ENCODE measurements around the gene YBEY. TPM values are rescaled to one million over a fixed set of nuclear protein-coding genes. Genes with fewer than 3 reads are reported as not detected.
"Not testable (repeated sequence)": the region's sequence is repeated elsewhere in the genome, so short reads cannot be mapped to it uniquely, and the experiment has no call there.

Gene YBEY
- total RNA-seq, 1 donor from 2014 or later: 32.9 TPM

GRCh38 chr21:46295996-46296752 is 10.0 kb downstream of the YBEY start:
- peak overlapping the region; percentile 60 for H3K27ac ChIP-seq (ENCODE audit: low read depth, low read length)
- H3K4me1 ChIP-seq (ENCODE audit: control insufficient read depth in 3 of 3, insufficient read depth in 3 of 3, low read length in 3 of 3): peaks cover 7 to 14% (median 12%) of the 10 kb centered on the region in 3 donors
- H3K9me3 ChIP-seq (ENCODE audit: control insufficient read depth in 3 of 3, low read length in 3 of 3): no peaks in the 10 kb centered on the region
- H3K4me3 ChIP-seq (ENCODE audit: low read length in 3 of 3): no peak overlapping the region
- peaks cover 9 to 13% (median 10%) of the 10 kb centered on the region in 3 donors for H3K36me3 ChIP-seq (ENCODE audit: control insufficient read depth in 3 of 3, insufficient read depth in 3 of 3, low read length in 3 of 3)
- H3K9ac ChIP-seq (ENCODE audit: low read depth in 1 of 3, low read length in 3 of 3): peak overlapping the region in 1 of 3 donors; percentile 8
- H3K27me3 ChIP-seq (ENCODE audit: control insufficient read depth in 3 of 3, insufficient read depth in 3 of 3, low read length in 3 of 3): peaks cover 5 to 19% (median 9%) of the 10 kb centered on the region in 3 donors

DNA sequence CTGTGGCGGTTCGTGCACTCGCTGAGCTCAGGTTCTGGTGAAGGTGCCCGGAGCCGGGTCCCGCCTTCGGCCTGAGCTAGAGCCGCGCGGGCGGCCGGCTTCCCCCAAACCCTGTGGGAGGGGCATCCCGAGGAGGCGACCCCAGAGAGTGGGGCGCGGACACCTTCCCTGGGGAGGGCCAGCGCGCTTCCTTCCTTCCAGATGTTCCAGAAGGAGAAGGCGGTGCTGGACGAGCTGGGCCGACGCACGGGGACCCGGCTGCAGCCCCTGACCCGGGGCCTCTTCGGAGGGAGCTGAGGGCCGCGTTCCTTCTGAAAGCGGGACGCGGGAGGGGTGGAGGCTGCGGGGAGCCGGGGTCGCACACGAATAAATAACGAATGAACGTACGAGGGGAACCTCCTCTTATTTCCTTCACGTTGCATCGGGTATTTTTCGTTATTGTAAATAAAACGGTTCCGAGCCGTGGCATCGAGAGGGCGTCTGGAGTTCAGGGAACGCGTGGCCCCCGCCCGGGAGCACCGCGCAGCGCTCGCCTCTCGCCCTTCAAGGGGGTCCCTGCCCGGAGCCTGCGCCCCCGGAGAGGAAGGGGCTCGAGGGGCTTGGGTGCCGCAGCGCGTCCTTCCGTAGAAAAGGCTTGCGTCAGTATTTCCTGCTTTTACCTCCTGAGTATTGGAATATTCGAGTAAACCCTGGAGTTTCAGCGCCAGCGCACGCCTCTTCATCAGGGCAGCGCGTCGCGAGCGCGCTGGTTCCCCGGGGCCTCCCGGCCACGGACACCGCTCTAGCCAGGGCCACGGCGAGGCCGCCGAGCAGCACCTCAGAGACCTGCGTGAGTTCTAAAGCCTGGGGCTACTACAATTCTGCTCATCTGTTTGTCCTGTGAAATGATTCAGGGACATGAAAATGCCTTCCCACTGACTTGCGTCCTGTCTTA is 11.5 kb downstream of the YBEY start:
- Histone ChIP-seq H3K4me1 (ENCODE audit: control insufficient read depth in 3 of 3, insufficient read depth in 3 of 3, low read length in 3 of 3) (peaks cover 7 to 14% (median 12%) of the 10 kb centered on the region in 3 donors), H3K9ac (ENCODE audit: low read depth in 1 of 3, low read length in 3 of 3) (peak overlapping the region; percentile 56 to 74 (median 61)), H3K36me3 (ENCODE audit: control insufficient read depth in 3 of 3, insufficient read depth in 3 of 3, low read length in 3 of 3) (peaks cover 2 to 5% (median 3%) of the 10 kb centered on the region in 3 donors)

GRCh38 chr21:46299167-46299566 is 13.0 kb downstream of the YBEY start:
- Histone ChIP-seq H3K9ac (ENCODE audit: low read depth in 1 of 3, low read length in 3 of 3) (no peak overlapping the region), H3K27me3 (ENCODE audit: control insufficient read depth in 3 of 3, insufficient read depth in 3 of 3, low read length in 3 of 3) (peaks cover 5 to 19% (median 9%) of the 10 kb centered on the region in 3 donors), H3K36me3 (ENCODE audit: control insufficient read depth in 3 of 3, insufficient read depth in 3 of 3, low read length in 3 of 3) (peaks cover 2 to 5% (median 3%) of the 10 kb centered on the region in 3 donors), H3K4me1 (ENCODE audit: control insufficient read depth in 3 of 3, insufficient read depth in 3 of 3, low read length in 3 of 3) (peaks cover 7 to 14% (median 12%) of the 10 kb centered on the region in 3 donors), H3K9me3 (ENCODE audit: control insufficient read depth in 3 of 3, low read length in 3 of 3) (no peaks in the 10 kb centered on the region), H3K4me3 (ENCODE audit: low read length in 3 of 3) (no peak overlapping the region), H3K27ac (ENCODE audit: low read depth, low read length) (no peak overlapping the region)

More for the DNA sequence above, 11.5 kb downstream of the YBEY start:
- H3K27ac ChIP-seq (ENCODE audit: low read depth, low read length): peak overlapping the region; percentile 36
- peaks cover 5 to 19% (median 9%) of the 10 kb centered on the region in 3 donors for H3K27me3 ChIP-seq (ENCODE audit: control insufficient read depth in 3 of 3, insufficient read depth in 3 of 3, low read length in 3 of 3)
- peak overlapping the region; percentile 51 to 68 (median 60) for H3K4me3 ChIP-seq (ENCODE audit: low read length in 3 of 3)
- no peaks in the 10 kb centered on the region for H3K9me3 ChIP-seq (ENCODE audit: control insufficient read depth in 3 of 3, low read length in 3 of 3)

GRCh38 chr21:46301759-46302158 is 15.6 kb downstream of the YBEY start:
- Histone ChIP-seq H3K27ac (ENCODE audit: low read depth, low read length) (no peak overlapping the region), H3K9me3 (ENCODE audit: control insufficient read depth in 3 of 3, low read length in 3 of 3) (no peaks in the 10 kb centered on the region), H3K4me3 (ENCODE audit: low read length in 3 of 3) (no peak overlapping the region), H3K36me3 (ENCODE audit: control insufficient read depth in 3 of 3, insufficient read depth in 3 of 3, low read length in 3 of 3) (peaks cover 8 to 10% (median 9%) of the 10 kb centered on the region in 3 donors), H3K27me3 (ENCODE audit: control insufficient read depth in 3 of 3, insufficient read depth in 3 of 3, low read length in 3 of 3) (peaks cover 5 to 16% (median 9%) of the 10 kb centered on the region in 3 donors), H3K4me1 (ENCODE audit: control insufficient read depth in 3 of 3, insufficient read depth in 3 of 3, low read length in 3 of 3) (peaks cover 6 to 8% (median 7%) of the 10 kb centered on the region in 3 donors), H3K9ac (ENCODE audit: low read depth in 1 of 3, low read length in 3 of 3) (no peak overlapping the region)

- no peak overlapping the region for H3K27ac ChIP-seq (ENCODE audit: low read depth, low read length)
- no peaks in the 10 kb centered on the region for H3K4me1 ChIP-seq (ENCODE audit: control insufficient read depth in 3 of 3, insufficient read depth in 3 of 3, low read length in 3 of 3)
- H3K27me3 ChIP-seq (ENCODE audit: control insufficient read depth in 3 of 3, insufficient read depth in 3 of 3, low read length in 3 of 3): peaks cover under 1 to 2% (median 1%) of the 10 kb centered on the region in 3 donors
- H3K9me3 ChIP-seq (ENCODE audit: control insufficient read depth in 3 of 3, low read length in 3 of 3): no peaks in the 10 kb centered on the region
- H3K9ac ChIP-seq (ENCODE audit: low read depth in 1 of 3, low read length in 3 of 3): no peak overlapping the region
- H3K36me3 ChIP-seq (ENCODE audit: control insufficient read depth in 3 of 3, insufficient read depth in 3 of 3, low read length in 3 of 3): peaks cover 6 to 10% (median 7%) of the 10 kb centered on the region in 3 donors
- no peak overlapping the region for H3K4me3 ChIP-seq (ENCODE audit: low read length in 3 of 3)
These were observed 18.3 kb downstream of the YBEY start for GRCh38 chr21:46304437-46304836.

GRCh38 chr21:46304955-46305354 is 18.8 kb downstream of the YBEY start:
- Histone ChIP-seq H3K36me3 (ENCODE audit: control insufficient read depth in 3 of 3, insufficient read depth in 3 of 3, low read length in 3 of 3) (peaks cover 5 to 10% (median 6%) of the 10 kb centered on the region in 3 donors), H3K4me3 (ENCODE audit: low read length in 3 of 3) (no peak overlapping the region), H3K9ac (ENCODE audit: low read depth in 1 of 3, low read length in 3 of 3) (no peak overlapping the region), H3K27ac (ENCODE audit: low read depth, low read length) (no peak overlapping the region), H3K9me3 (ENCODE audit: control insufficient read depth in 3 of 3, low read length in 3 of 3) (no peaks in the 10 kb centered on the region), H3K27me3 (ENCODE audit: control insufficient read depth in 3 of 3, insufficient read depth in 3 of 3, low read length in 3 of 3) (no peaks in the 10 kb centered on the region), H3K4me1 (ENCODE audit: control insufficient read depth in 3 of 3, insufficient read depth in 3 of 3, low read length in 3 of 3) (no peaks in the 10 kb centered on the region)

DNA sequence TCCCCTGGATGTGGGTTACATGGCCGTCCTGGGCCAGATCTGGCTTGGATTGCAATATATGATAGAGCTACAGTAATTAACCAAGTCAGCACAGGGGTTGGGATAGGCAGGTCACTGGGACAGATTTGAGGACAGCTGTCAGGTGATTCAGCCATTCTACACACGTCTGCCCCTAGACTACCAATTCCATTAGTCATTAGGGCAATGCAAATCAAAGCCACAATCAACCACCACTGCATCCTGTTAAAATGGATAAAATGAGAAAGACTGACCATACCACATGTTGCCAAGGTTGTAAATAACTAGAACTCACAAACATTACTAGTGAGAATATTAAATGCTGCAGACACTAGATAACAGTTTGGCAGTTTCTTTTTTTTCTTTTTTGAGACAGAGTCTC is 21.5 kb downstream of the YBEY start:
- H3K4me1 ChIP-seq (ENCODE audit: control insufficient read depth in 3 of 3, insufficient read depth in 3 of 3, low read length in 3 of 3): no peaks in the 10 kb centered on the region
- H3K36me3 ChIP-seq (ENCODE audit: control insufficient read depth in 3 of 3, insufficient read depth in 3 of 3, low read length in 3 of 3): peaks cover 4 to 7% (median 5%) of the 10 kb centered on the region in 3 donors
- no peaks in the 10 kb centered on the region for H3K9me3 ChIP-seq (ENCODE audit: control insufficient read depth in 3 of 3, low read length in 3 of 3)
- H3K27me3 ChIP-seq (ENCODE audit: control insufficient read depth in 3 of 3, insufficient read depth in 3 of 3, low read length in 3 of 3): no peaks in the 10 kb centered on the region
- H3K27ac ChIP-seq (ENCODE audit: low read depth, low read length): no peak overlapping the region
- no peak overlapping the region for H3K4me3 ChIP-seq (ENCODE audit: low read length in 3 of 3)
- no peak overlapping the region for H3K9ac ChIP-seq (ENCODE audit: low read depth in 1 of 3, low read length in 3 of 3)

DNA sequence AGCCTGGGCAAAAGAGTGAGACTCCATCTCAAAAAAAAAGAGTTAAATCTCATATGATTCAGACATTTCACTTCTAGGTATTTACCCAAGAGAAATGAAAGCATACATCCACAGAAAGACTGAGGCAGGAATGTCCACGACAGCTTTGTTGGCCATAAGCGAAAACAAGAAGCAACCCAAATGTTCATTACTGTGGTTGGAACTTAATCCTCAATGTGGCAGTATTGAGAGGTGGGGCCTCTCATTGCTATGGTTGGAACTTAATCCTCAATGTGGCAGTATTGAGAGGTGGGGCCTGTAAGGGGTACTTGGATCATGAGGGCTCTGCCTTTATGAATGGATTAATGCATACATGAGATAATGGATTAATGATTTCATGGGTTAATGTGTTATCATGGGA is 22.3 kb downstream of the YBEY start:
- Histone ChIP-seq H3K27me3 (ENCODE audit: control insufficient read depth in 3 of 3, insufficient read depth in 3 of 3, low read length in 3 of 3) (no peaks in the 10 kb centered on the region), H3K27ac (ENCODE audit: low read depth, low read length) (no peak overlapping the region), H3K36me3 (ENCODE audit: control insufficient read depth in 3 of 3, insufficient read depth in 3 of 3, low read length in 3 of 3) (peaks cover 4 to 7% (median 5%) of the 10 kb centered on the region in 3 donors), H3K9ac (ENCODE audit: low read depth in 1 of 3, low read length in 3 of 3) (no peak overlapping the region), H3K9me3 (ENCODE audit: control insufficient read depth in 3 of 3, low read length in 3 of 3) (no peaks in the 10 kb centered on the region), H3K4me3 (ENCODE audit: low read length in 3 of 3) (no peak overlapping the region), H3K4me1 (ENCODE audit: control insufficient read depth in 3 of 3, insufficient read depth in 3 of 3, low read length in 3 of 3) (no peaks in the 10 kb centered on the region)

DNA sequence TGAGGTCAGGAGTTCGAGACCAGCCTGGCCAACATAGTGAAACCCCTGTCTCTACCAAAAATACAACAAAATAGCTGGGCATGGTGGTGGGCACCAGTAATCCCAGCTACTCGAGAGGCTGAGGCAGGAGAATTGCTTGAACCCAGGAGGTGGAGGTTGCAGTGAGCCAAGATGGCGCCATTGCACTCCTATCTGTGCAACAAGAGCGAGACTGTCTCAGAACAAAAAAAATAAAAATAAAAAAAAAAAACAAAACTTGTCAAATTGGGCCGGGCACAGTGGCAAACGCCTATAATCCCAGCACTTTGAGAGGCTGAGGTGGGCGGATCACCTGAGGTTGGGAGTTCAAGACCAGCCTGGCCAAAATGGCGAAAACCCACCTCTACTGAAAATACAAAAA is 24.1 kb downstream of the YBEY start:
- H3K27me3 ChIP-seq (ENCODE audit: control insufficient read depth in 3 of 3, insufficient read depth in 3 of 3, low read length in 3 of 3); H3K36me3 ChIP-seq (ENCODE audit: control insufficient read depth in 3 of 3, insufficient read depth in 3 of 3, low read length in 3 of 3); H3K9me3 ChIP-seq (ENCODE audit: control insufficient read depth in 3 of 3, low read length in 3 of 3); H3K9ac ChIP-seq (ENCODE audit: low read depth in 1 of 3, low read length in 3 of 3); H3K4me1 ChIP-seq (ENCODE audit: control insufficient read depth in 3 of 3, insufficient read depth in 3 of 3, low read length in 3 of 3); H3K27ac ChIP-seq (ENCODE audit: low read depth, low read length); H3K4me3 ChIP-seq (ENCODE audit: low read length in 3 of 3): not testable (repeated sequence)
